Epithelial cell of proximal tubule (primary cell): ENCODE measurements around the gene AMACR. TPM values are rescaled to one million over a fixed set of nuclear protein-coding genes. Genes with fewer than 3 reads are reported as not detected.

Experiments
- DNase-seq: peaks from one replicate; pipeline ENCODE4 v3.0.0-alpha.2; 2011; ENCODE audit warnings: low read depth
- H3K4me3 ChIP-seq: 2 replicates; pipeline ENCODE4 v1.5.1; 2011; ENCODE audit warnings: low read depth, mild to moderate bottlenecking, low read length
- total RNA-seq: library from RNA; depleted of rRNA; stranded (reverse); fragments of >200 nt; gene quantifications from 2 replicates; pipeline ENCODE4 v1.2.3, GENCODE V29; 2015
- TF ChIP-seq, protein P1 (sequence below): conservative IDR thresholded peaks from 2 replicates; pipeline ENCODE4 v1.5.1; 2012; ENCODE audit warnings: low read depth, mild to moderate bottlenecking, low read length

The AMACR gene
- total RNA-seq, 1 donor from 2014 or later, result 6.4 TPM

DNA sequence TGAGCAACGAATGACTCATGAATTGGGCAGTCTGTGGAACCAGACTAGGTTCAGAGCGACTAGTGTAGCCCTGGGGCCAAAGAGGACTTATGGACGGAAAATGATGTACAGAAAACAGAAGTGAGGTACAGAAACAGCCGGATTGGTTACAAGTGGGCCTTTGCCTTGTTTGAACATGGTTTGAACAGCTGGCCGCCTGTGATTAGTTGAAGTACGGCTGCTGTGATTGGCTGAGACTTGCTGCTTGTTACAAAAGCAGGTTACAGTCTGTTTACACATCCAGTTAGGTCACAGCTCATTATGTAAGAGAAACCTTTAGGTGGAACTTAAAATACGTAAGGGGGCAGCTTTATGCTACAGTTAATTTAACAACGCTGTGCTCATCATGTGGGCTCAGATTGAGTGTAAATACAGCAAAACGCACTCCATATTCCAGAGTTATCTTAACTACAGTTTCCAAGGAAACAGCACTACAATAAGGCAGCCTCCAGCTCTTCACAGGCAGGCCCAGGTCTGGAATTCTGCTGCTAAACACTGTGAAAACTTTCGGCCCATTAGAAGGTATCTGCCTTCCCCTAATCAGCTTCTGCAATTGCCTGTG lies 6.5 kb downstream of the AMACR start:
- DNase-seq, result no peak
- TF ChIP-seq, protein P1, sequence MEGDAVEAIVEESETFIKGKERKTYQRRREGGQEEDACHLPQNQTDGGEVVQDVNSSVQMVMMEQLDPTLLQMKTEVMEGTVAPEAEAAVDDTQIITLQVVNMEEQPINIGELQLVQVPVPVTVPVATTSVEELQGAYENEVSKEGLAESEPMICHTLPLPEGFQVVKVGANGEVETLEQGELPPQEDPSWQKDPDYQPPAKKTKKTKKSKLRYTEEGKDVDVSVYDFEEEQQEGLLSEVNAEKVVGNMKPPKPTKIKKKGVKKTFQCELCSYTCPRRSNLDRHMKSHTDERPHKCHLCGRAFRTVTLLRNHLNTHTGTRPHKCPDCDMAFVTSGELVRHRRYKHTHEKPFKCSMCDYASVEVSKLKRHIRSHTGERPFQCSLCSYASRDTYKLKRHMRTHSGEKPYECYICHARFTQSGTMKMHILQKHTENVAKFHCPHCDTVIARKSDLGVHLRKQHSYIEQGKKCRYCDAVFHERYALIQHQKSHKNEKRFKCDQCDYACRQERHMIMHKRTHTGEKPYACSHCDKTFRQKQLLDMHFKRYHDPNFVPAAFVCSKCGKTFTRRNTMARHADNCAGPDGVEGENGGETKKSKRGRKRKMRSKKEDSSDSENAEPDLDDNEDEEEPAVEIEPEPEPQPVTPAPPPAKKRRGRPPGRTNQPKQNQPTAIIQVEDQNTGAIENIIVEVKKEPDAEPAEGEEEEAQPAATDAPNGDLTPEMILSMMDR, result no peak
- peak overlapping the region; percentile 82 for H3K4me3 ChIP-seq

DNA sequence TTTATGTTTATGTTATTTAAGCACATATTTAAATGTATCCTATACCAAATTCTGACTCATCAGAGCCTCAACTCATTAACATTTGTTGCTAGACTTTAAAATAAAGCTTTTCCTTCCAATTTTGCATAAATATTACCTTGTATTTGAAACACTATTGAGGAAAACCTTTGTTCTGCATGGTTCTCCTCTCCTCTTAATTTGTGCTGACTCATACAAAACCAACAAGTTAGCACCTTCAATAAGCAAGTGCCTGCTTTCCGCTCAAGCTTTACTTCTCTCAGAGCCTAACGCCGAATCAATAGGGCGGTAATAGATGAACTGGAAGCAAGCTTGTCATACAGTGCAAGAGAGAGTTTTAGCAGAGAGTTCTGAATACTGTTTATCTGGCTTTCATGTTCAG lies 7.9 kb downstream of the AMACR start:
- DNase-seq, result no peak
- TF ChIP-seq, protein P1, result no peak
- no peak overlapping the region for H3K4me3 ChIP-seq

DNA sequence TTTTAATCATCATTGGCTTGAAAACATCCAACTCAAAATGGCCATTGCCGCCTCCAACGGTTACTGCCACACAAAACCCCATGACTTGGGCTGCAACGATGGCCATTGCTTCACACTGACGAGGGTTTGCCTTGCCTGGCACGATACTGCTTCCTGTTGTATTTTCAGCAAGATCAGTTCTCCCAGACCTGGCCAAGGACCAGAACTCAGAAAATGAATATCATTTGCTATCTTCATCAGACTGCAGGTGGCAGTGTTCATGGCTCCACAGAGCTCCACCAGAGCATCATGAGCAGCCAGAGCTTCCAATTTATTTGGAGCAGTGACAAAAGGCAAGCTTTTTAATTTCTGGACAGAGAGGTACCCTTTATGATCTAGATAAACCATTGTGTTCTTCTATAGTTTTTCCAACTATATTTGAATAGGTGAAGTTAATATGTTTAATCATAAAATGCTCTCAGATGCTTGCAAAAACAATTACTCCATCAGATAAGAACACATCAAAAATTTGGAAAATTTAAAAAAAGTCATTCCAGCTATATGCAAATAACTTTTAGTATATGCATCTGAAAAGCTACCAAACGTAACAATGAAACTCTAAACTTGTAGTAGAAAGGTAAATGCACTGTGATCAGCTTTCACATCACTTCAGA lies 10.4 kb downstream of the AMACR start:
- no peak overlapping the region for H3K4me3 ChIP-seq
- no peak for DNase-seq
- TF ChIP-seq, protein P1, result peak; percentile 81

DNA sequence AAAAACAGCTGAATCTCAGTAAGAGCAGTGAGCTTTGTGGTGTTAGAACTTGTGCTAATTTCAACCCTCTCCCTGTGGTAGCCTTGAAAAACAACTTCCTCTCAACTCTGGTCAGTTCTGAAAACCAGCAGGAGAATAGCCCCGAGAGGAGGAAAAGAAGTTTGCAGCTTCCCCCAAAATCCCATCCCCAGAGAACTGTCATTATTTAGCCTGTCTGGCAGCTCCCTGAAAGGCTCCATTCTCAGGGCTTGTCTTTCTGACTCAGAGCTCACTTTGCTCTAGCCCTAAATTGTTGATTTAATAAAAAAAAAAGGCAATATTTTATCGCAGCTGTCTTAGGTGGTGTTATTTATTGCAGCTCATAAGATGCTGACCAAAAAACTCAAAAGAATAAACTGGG lies 12.0 kb downstream of the AMACR start:
- H3K4me3 ChIP-seq, result no peak overlapping the region
- DNase-seq, result no peak
- TF ChIP-seq, protein P1, result no peak

DNA sequence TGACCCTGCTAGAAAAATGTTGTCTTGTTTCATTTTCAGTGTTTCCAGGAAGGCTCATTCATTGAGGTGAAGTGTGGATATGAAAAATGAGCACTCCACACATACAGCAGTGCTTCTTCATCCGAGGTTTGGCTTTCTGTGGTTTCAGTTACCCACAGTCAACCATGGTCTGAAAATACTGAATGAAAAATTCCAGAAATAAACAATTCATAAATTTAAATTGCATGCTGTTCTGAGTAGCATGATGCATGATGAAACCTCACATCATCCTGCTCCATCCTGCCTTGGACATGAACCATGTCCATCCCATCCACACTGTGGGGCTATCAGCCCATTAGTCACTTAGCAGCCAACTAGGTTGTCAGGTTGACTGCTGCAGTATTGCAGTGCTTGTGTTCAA lies 13.0 kb downstream of the AMACR start:
- no peak for DNase-seq

DNA sequence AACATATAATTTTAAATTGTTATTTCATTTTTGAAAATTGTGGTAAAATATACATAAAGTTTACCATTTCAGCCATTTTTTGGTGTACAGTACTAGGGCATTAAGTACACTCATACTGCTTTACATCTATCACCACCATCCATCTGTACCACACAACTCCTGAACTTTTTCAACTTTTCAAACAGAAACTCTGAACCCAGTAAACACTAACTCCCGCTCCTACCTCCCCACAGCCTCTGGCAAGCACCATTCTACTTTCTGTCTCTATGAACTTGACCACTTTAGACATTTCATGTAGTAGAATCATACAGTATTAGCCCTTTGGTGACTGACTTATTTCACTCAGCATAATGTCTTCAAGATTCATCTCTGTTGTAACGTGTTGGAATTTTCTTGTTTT lies 15.0 kb downstream of the AMACR start:
- TF ChIP-seq, protein P1, result no peak
- no peak for DNase-seq
- no peak overlapping the region for H3K4me3 ChIP-seq

More for the DNA sequence above, 13.0 kb downstream of the AMACR start:
- TF ChIP-seq, protein P1, result peak; percentile 24
- no peak overlapping the region for H3K4me3 ChIP-seq

DNA sequence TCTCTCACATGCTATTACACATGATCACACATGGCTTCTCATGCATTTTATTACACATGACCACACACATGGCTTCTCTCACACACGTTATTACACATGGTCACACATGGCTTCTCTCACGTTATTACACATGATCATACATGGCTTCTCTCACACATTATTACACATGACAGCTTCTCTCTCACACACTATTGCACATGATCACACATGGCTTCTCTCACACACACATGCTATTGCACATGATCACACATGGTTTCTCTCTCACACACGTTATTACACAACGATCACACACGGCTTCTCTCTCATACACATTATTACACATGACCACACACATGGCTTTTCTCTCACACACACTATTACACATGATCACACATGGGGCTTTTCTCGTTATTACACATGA lies 22.4 kb downstream of the AMACR start:
- no peak for DNase-seq
- H3K4me3 ChIP-seq, result no peak overlapping the region
- TF ChIP-seq, protein P1, result no peak
